Measurements from ENCODE around the gene ZDHHC14. TPM values are rescaled to one million over a fixed set of nuclear protein-coding genes. Genes with fewer than 3 reads are reported as not detected.

The ZDHHC14 gene
- total RNA-seq, 1 donor from 2014 or later, result 26.1 TPM

DNA sequence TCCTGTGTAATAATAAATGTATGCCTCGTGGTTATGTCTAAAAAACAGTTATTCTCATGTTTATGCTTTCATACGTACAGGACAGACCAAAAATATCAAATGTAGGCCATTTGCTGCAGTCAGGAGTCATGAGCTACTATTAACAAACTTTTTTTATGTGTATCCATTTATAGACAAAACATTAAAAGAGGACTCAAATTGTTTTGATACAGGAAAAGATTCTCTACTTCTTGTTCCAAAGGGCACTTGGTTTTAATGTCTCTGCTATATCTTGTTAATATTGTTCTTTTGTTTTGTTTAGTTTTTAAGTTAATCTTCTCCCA, 155.2 kb downstream of the ZDHHC14 start:
- Mint-ChIP-seq H3K36me3 (ENCODE audit: low read depth, unreplicated experiment) (peaks cover 4% of the 10 kb centered on the region), H3K27ac (ENCODE audit: unreplicated experiment) (no peak overlapping the region), H3K4me1 (ENCODE audit: unreplicated experiment) (peaks cover 51% of the 10 kb centered on the region), H3K9me3 (ENCODE audit: unreplicated experiment) (no peaks in the 10 kb centered on the region), H3K4me3 (ENCODE audit: unreplicated experiment) (no peak overlapping the region), H3K27me3 (ENCODE audit: unreplicated experiment) (peaks cover 1% of the 10 kb centered on the region)
- DNase-seq (ENCODE audit: low spot score), result no peak
- TF ChIP-seq, protein P1, sequence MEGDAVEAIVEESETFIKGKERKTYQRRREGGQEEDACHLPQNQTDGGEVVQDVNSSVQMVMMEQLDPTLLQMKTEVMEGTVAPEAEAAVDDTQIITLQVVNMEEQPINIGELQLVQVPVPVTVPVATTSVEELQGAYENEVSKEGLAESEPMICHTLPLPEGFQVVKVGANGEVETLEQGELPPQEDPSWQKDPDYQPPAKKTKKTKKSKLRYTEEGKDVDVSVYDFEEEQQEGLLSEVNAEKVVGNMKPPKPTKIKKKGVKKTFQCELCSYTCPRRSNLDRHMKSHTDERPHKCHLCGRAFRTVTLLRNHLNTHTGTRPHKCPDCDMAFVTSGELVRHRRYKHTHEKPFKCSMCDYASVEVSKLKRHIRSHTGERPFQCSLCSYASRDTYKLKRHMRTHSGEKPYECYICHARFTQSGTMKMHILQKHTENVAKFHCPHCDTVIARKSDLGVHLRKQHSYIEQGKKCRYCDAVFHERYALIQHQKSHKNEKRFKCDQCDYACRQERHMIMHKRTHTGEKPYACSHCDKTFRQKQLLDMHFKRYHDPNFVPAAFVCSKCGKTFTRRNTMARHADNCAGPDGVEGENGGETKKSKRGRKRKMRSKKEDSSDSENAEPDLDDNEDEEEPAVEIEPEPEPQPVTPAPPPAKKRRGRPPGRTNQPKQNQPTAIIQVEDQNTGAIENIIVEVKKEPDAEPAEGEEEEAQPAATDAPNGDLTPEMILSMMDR (IDR thresholded peaks at IDR 0.05; ENCODE audit: unreplicated experiment), result no peak

DNA sequence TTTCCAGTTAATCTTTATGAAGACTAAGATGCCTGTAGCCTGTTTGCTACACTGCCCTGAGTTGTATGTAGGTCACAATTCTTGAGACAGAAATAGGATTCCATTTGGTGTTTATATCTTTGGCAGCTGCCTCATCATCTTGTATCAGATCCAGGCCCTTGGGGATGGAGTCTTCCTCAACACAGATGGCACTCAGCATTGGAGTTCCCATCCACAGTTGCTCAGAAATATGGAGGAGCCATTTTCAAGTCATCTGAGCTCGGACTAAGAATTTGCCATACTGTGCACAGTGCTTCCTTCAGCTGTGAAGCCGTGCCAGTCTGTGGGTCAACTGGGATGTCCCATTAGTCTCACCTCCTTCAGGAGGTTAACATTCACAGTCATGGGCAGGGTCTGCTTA, 156.6 kb downstream of the ZDHHC14 start:
- Mint-ChIP-seq H3K9me3 (ENCODE audit: unreplicated experiment) (no peaks in the 10 kb centered on the region), H3K36me3 (ENCODE audit: low read depth, unreplicated experiment) (peaks cover 10% of the 10 kb centered on the region), H3K4me3 (ENCODE audit: unreplicated experiment) (no peak overlapping the region), H3K27ac (ENCODE audit: unreplicated experiment) (no peak overlapping the region), H3K27me3 (ENCODE audit: unreplicated experiment) (no peaks in the 10 kb centered on the region), H3K4me1 (ENCODE audit: unreplicated experiment) (peaks cover 41% of the 10 kb centered on the region)
- TF ChIP-seq, protein P1 (IDR thresholded peaks at IDR 0.05; ENCODE audit: unreplicated experiment), result no peak
- no peak for DNase-seq (ENCODE audit: low spot score)

DNA sequence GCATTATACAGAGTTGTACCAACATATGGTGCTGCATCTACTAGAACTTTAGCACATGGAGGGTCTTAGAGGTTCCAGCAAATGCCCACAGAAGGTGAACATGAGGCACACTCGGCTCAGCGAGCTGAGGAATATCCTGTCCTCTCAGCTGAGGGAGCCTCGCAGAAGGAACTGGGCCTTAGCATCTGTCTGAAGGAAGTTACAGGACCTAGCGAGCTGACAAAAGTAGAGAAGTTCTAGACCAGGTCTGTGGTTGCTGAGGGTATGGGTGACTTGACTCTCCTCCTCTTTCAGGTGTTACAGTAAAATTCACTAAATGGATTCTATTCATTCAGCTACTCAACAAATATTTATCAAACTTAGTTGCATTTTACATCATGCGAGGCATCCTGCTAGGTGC, 157.2 kb downstream of the ZDHHC14 start:
- H3K4me3 Mint-ChIP-seq (ENCODE audit: unreplicated experiment), result peak overlapping the region; percentile 16
- no peak for DNase-seq (ENCODE audit: low spot score)
- H3K27me3 Mint-ChIP-seq (ENCODE audit: unreplicated experiment), result no peaks in the 10 kb centered on the region
- no peak overlapping the region for H3K27ac Mint-ChIP-seq (ENCODE audit: unreplicated experiment)
- TF ChIP-seq, protein P1 (IDR thresholded peaks at IDR 0.05; ENCODE audit: unreplicated experiment), result no peak
- H3K4me1 Mint-ChIP-seq (ENCODE audit: unreplicated experiment), result peaks cover 37% of the 10 kb centered on the region
- H3K36me3 Mint-ChIP-seq (ENCODE audit: low read depth, unreplicated experiment), result peaks cover 15% of the 10 kb centered on the region
- H3K9me3 Mint-ChIP-seq (ENCODE audit: unreplicated experiment), result no peaks in the 10 kb centered on the region

DNA sequence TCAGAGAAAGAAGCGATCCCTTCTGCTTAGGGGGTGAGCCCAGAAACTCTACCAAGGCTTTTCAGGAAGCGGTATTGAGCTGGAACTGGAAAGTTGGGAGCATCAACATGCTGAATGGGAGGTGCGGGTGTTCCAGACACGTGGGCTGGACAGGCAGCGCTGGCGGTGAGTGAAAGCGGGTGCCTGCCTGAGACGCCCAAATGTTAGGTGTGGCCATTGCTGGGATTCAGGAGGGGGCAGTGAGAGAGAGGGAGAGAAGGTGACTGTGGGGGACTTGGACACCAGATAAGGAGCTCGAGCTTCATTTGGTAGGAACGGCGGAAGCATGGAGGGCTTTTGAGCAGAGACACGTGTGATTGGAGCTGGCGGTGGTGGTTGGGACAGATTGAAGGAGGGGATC, 157.7 kb downstream of the ZDHHC14 start:
- Mint-ChIP-seq H3K4me1 (ENCODE audit: unreplicated experiment) (peaks cover 34% of the 10 kb centered on the region), H3K27ac (ENCODE audit: unreplicated experiment) (peak overlapping the region; percentile 68), H3K36me3 (ENCODE audit: low read depth, unreplicated experiment) (peaks cover 20% of the 10 kb centered on the region), H3K27me3 (ENCODE audit: unreplicated experiment) (no peaks in the 10 kb centered on the region), H3K4me3 (ENCODE audit: unreplicated experiment) (peak overlapping the region; percentile 16), H3K9me3 (ENCODE audit: unreplicated experiment) (no peaks in the 10 kb centered on the region)
- DNase-seq (ENCODE audit: low spot score), result no peak
- TF ChIP-seq, protein P1 (IDR thresholded peaks at IDR 0.05; ENCODE audit: unreplicated experiment), result no peak

DNA sequence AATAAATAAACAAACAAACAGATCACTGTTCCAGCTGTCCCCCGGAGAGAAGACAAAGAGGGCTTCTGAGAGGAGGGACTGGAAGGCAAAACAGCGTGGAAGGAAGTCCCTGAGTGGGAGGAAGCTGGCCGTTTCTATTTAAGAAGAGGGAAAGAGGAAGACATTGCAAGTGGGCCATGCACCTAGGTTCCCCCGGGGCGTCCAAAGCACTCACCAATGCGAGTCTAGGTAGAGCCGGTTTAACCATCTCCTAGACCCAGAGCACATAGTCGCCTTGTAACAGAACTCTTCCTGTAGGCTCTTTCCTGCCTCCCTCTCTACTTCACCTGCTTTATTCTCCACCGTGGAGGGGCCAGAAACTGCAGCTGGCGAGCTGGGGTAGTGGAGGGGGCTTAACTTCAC, 158.4 kb downstream of the ZDHHC14 start:
- Mint-ChIP-seq H3K36me3 (ENCODE audit: low read depth, unreplicated experiment) (peaks cover 22% of the 10 kb centered on the region), H3K27ac (ENCODE audit: unreplicated experiment) (no peak overlapping the region), H3K27me3 (ENCODE audit: unreplicated experiment) (no peaks in the 10 kb centered on the region), H3K4me3 (ENCODE audit: unreplicated experiment) (no peak overlapping the region), H3K4me1 (ENCODE audit: unreplicated experiment) (peaks cover 34% of the 10 kb centered on the region), H3K9me3 (ENCODE audit: unreplicated experiment) (no peaks in the 10 kb centered on the region)
- TF ChIP-seq, protein P1 (IDR thresholded peaks at IDR 0.05; ENCODE audit: unreplicated experiment), result no peak
- no peak for DNase-seq (ENCODE audit: low spot score)
